ENCODE data around the gene MYRIP. TPM values are rescaled to one million over a fixed set of nuclear protein-coding genes. Genes with fewer than 3 reads are reported as not detected.

MYRIP gene
- polyA plus RNA-seq (2012; ENCODE audit: insufficient read length, low read depth) = 1.0 TPM

GRCh38 chr3:39809181-39809994 lies at the start of gene MYRIP:
TSS of gene MYRIP (plus strand) at chr3:39809609. CDS start at chr3:39900817, 91,208 bp downstream.
- no peak for TF ChIP-seq SIN3A (IDR thresholded peaks at IDR 0.05; ENCODE audit: borderline replicate concordance, insufficient read depth, low read length)
- TF ChIP-seq POLR2AphosphoS5 (IDR thresholded peaks at IDR 0.05; ENCODE audit: low read depth, low read length) = no peak
- TF ChIP-seq, protein P1, sequence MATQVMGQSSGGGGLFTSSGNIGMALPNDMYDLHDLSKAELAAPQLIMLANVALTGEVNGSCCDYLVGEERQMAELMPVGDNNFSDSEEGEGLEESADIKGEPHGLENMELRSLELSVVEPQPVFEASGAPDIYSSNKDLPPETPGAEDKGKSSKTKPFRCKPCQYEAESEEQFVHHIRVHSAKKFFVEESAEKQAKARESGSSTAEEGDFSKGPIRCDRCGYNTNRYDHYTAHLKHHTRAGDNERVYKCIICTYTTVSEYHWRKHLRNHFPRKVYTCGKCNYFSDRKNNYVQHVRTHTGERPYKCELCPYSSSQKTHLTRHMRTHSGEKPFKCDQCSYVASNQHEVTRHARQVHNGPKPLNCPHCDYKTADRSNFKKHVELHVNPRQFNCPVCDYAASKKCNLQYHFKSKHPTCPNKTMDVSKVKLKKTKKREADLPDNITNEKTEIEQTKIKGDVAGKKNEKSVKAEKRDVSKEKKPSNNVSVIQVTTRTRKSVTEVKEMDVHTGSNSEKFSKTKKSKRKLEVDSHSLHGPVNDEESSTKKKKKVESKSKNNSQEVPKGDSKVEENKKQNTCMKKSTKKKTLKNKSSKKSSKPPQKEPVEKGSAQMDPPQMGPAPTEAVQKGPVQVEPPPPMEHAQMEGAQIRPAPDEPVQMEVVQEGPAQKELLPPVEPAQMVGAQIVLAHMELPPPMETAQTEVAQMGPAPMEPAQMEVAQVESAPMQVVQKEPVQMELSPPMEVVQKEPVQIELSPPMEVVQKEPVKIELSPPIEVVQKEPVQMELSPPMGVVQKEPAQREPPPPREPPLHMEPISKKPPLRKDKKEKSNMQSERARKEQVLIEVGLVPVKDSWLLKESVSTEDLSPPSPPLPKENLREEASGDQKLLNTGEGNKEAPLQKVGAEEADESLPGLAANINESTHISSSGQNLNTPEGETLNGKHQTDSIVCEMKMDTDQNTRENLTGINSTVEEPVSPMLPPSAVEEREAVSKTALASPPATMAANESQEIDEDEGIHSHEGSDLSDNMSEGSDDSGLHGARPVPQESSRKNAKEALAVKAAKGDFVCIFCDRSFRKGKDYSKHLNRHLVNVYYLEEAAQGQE (IDR thresholded peaks at IDR 0.05; ENCODE audit: insufficient read depth in 1 of 2, low read depth in 2 of 2, low read length in 2 of 2) = no peak
- TF ChIP-seq FOXP2 (optimal IDR thresholded peaks at IDR 0.05; ENCODE audit: borderline replicate concordance, extremely low read depth, extremely low read length, insufficient read depth) = peak; percentile 44
- no peak for TF ChIP-seq TAF1 (IDR thresholded peaks at IDR 0.05; ENCODE audit: borderline replicate concordance, insufficient read depth, low read length)

GRCh38 chr3:39760325-39760724 lies 49.1 kb upstream of the MYRIP start:
- TF ChIP-seq, protein P1 (IDR thresholded peaks at IDR 0.05; ENCODE audit: insufficient read depth in 1 of 2, low read depth in 2 of 2, low read length in 2 of 2) = no peak
- no peak for TF ChIP-seq POLR2AphosphoS5 (IDR thresholded peaks at IDR 0.05; ENCODE audit: low read depth, low read length)
- TF ChIP-seq FOXP2 (optimal IDR thresholded peaks at IDR 0.05; ENCODE audit: borderline replicate concordance, extremely low read depth, extremely low read length, insufficient read depth) = no peak
- no peak for TF ChIP-seq SIN3A (IDR thresholded peaks at IDR 0.05; ENCODE audit: borderline replicate concordance, insufficient read depth, low read length)
- no peak for TF ChIP-seq TAF1 (IDR thresholded peaks at IDR 0.05; ENCODE audit: borderline replicate concordance, insufficient read depth, low read length)

GRCh38 chr3:39762537-39763070 lies 46.8 kb upstream of the MYRIP start:
- TF ChIP-seq POLR2AphosphoS5 (IDR thresholded peaks at IDR 0.05; ENCODE audit: low read depth, low read length) (no peak), SIN3A (IDR thresholded peaks at IDR 0.05; ENCODE audit: borderline replicate concordance, insufficient read depth, low read length) (no peak), FOXP2 (optimal IDR thresholded peaks at IDR 0.05; ENCODE audit: borderline replicate concordance, extremely low read depth, extremely low read length, insufficient read depth) (no peak), TAF1 (IDR thresholded peaks at IDR 0.05; ENCODE audit: borderline replicate concordance, insufficient read depth, low read length) (no peak)
- TF ChIP-seq, protein P1 (IDR thresholded peaks at IDR 0.05; ENCODE audit: insufficient read depth in 1 of 2, low read depth in 2 of 2, low read length in 2 of 2) = no peak

DNA sequence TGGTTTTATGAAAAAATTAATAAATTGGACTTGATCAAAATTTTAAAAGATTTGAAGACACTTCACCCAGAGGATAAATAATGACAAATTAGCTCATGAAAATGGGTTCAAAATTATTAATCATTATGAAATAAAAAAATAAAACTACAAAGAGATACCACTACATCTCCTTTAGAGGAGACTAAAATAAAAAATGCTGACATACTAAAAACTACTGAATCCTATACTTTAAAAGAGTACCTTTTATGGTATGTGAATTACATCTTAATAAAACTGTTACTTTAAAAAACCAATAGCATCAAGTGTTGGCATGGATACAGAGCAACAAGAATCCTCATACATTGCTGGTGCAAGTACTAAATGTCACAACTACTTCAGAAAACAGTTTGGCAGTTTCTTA lies 46.0 kb upstream of the MYRIP start:
- no peak for TF ChIP-seq TAF1 (IDR thresholded peaks at IDR 0.05; ENCODE audit: borderline replicate concordance, insufficient read depth, low read length)
- TF ChIP-seq, protein P1 (IDR thresholded peaks at IDR 0.05; ENCODE audit: insufficient read depth in 1 of 2, low read depth in 2 of 2, low read length in 2 of 2) = no peak
- no peak for TF ChIP-seq FOXP2 (optimal IDR thresholded peaks at IDR 0.05; ENCODE audit: borderline replicate concordance, extremely low read depth, extremely low read length, insufficient read depth)
- no peak for TF ChIP-seq SIN3A (IDR thresholded peaks at IDR 0.05; ENCODE audit: borderline replicate concordance, insufficient read depth, low read length)
- no peak for TF ChIP-seq POLR2AphosphoS5 (IDR thresholded peaks at IDR 0.05; ENCODE audit: low read depth, low read length)

Data from PFSK-1 (cell line).